VCaP (cell line): Measurements from ENCODE around the gene INSR.

ENCODE experiments used
- H3K27ac ChIP-seq: fragments of 450-650 bp; 2 replicates; pipeline ENCODE4 v1.5.1; 2017
- TF ChIP-seq, protein P1 (sequence below): fragments of 450-650 bp; conservative IDR thresholded peaks from 2 replicates; pipeline ENCODE4 v1.5.1; 2017; ENCODE audit warnings: mild to moderate bottlenecking, moderate library complexity

INSR gene

DNA sequence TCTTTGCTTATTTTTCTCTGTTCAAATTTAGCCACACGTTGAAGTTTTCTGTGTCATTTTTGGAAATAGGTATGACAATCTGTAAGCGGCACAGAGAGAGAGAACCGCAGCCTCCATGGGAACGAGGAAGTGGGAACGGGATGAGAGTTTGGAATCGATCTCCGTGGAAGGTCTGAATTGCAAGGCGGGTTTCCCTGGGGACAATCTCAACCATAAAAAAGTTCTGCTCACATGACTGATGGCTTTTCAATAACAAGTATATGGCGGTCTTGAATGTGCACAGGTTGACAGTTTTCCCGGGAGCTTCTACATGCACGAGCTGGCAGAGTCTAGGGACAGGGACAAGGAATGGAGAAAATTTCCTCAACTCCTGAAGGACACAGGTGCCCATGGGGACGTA, 90.9 kb downstream of the INSR start:
- TF ChIP-seq, protein P1, sequence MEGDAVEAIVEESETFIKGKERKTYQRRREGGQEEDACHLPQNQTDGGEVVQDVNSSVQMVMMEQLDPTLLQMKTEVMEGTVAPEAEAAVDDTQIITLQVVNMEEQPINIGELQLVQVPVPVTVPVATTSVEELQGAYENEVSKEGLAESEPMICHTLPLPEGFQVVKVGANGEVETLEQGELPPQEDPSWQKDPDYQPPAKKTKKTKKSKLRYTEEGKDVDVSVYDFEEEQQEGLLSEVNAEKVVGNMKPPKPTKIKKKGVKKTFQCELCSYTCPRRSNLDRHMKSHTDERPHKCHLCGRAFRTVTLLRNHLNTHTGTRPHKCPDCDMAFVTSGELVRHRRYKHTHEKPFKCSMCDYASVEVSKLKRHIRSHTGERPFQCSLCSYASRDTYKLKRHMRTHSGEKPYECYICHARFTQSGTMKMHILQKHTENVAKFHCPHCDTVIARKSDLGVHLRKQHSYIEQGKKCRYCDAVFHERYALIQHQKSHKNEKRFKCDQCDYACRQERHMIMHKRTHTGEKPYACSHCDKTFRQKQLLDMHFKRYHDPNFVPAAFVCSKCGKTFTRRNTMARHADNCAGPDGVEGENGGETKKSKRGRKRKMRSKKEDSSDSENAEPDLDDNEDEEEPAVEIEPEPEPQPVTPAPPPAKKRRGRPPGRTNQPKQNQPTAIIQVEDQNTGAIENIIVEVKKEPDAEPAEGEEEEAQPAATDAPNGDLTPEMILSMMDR, result no peak
- H3K27ac ChIP-seq, result no peak overlapping the region

DNA sequence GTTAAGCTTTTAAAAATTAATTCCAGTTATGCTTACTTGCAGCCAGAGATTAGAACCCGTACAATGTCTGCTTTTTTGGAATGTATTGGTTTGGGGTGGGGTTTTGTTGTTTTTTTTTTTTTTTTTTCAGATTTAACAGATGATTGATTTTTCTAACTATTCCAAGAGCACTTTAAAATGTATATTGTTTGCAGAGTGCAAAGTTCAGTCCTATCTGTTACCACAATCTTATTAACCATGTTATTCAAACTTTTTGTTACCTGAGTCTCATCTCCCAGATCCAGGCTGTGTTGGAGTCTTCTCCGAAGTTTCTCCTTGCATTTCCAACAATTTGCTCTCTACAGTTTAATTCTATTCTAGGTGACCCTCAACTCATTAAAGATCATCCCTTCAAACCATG, 91.3 kb downstream of the INSR start:
- no peak overlapping the region for H3K27ac ChIP-seq
- TF ChIP-seq, protein P1, result no peak

DNA sequence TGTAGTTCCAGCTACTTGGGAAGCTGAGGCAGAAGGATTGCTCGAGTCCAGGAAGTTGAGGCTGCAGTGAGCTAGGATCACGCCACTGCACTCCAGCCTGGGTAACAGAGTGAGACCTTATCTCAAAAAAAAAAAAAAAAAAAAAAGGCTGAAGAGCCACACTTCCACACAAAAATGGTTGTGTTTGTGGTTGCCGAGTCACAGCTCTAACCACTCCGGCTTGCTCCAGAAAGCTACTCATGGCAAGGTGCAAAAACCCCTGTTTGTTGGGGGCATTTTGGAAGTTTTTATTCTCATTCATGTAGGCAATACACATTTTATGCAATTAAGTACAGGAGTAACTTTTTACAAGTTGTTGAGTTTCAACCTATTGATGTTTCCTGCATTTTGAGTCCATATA, 93.5 kb downstream of the INSR start:
- TF ChIP-seq, protein P1, result no peak
- no peak overlapping the region for H3K27ac ChIP-seq

DNA sequence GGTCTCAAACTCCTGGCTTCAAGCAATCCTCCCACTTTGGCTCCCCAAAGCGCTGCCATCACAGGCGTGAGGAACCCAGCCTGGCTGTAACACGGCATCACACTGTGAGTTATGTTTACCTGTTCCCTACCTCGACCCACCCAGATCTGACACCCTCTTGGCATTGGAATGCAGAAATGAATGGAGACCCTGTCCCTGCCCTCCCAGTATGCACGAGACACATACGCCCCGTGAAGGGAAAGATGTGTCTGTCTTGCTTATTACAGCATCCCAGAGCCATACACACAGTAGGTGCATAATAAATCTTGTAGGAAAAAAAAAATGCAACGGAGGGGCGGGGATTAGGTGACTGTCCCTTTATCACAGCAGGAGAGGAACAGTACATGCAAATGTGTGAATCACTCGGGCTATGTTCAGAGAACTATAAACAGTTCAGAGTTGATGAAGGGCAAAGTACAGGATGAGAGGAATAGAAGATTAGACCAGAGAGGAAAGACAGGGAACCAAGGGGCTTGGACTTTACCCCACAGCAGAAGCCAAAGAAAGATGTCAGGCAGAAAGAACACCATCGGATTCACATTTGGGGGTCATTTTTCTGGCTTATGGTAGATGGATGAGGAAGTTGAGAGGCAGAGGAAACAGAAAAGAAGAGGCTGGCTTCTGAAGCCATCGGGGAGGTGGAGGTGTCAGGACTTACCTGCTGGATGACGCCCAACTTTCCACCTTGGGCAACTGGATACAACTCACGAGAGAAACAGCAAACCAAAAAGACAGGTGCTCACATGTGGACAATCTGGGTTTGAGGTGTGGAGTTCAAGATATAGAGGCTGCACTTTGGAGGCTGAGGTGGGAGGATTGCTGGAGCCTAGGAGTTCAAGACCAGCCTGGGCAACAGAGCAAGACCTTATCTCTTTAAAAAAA, 94.3 kb downstream of the INSR start:
- no peak overlapping the region for H3K27ac ChIP-seq
- TF ChIP-seq, protein P1, result no peak

DNA sequence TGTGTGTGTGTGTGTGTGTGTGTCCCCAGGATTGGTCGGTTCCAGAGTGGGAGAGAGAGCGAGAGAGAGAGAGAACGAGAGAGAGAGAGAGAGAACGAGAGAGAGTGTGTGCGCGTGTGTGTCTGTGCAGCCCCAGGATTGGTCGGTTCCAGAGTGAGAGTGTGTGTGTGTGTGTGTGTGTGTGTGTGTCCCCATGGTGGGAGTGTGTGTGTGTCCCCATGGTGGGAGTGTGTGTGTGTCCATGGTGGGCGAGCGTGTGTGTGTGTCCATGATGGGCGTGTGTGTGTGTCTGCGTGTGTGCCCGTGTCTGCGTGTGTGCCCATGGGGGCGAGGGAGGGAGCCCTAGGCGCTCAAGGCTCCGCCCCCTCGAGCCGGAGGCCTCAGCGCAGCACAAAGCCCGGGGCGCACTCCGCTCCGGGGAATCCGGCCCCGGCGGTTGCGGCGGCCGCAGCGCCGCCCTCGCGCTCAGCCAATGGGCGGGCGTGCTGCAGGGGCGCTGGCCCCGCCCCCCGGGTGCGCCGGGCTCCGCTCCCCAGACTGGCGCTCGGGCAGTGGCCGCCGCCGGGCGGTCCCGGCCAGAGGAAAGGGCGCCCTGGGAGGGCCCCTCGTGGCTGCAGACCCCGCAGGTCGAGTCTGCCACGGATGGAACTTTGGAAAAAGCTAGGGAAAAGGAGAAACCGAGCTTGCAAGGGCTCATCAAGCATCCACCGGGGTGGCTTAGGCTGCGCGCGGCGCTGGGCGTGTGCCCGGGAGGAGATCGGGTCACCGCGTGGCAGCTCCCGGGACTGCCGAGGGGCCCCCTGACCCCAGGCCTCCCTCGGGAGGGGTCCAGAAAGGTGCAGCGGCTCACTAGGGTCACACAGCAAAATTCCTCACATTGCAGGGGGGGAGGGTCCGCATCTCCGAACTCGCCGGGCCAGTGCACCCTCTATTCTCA, 96.2 kb downstream of the INSR start:
- peak overlapping the region; percentile 67 for H3K27ac ChIP-seq
- TF ChIP-seq, protein P1, result no peak; the same call in 1 of the 2 replicates

DNA sequence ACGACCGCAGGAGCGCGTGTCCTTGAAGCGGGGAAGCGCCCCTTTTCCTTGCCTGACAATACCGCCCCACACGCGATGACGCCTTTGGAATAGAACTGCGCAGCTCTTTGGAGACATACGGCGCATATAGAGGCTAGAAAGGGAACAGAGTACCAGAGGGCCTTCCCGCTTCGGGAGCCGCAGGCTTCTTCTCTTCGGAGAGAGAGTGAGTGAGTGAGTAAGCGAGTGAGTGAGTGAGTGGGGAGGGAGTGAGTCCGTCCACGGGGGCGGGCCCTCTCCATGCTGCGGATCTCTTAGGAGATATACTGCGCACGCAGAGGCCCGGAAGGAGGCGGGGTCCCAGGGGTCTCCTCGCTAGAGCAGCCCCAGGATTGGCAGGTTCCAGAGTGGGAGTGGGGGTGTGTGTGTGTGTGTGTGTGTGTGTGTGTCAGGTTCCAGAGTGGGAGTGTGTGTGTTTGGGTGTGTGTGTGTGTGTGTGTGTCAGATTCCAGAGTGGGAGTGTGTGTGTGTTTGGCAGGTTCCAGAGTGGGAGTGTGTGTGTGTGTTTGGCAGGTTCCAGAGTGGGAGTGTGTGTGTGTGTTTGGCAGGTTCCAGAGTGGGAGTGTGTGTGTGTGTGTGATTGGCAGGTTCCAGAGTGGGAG, 97.0 kb downstream of the INSR start:
- H3K27ac ChIP-seq, result no peak overlapping the region; the same call in 1 of the 2 replicates
- TF ChIP-seq, protein P1, result no peak

DNA sequence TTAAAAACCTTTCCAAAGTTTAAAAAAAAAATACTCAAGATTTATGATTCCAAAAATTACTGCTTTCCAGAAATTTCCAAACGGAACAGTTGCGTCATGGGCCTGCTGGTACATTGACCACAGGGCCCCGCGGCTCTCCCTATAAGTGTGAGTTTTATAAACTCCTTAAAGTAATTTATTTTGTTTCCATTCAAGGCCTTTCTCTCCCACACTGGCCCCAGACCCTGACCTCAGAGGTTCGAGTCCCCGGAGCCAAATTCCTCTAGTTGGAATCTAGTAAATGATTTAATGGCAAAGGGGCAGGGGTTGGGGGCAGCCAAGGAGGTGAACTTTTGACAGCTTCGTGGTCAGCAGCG, 97.5 kb downstream of the INSR start:
- TF ChIP-seq, protein P1, result no peak
- H3K27ac ChIP-seq, result no peak overlapping the region
